HG02943 (cell line): Measurements from ENCODE around the gene ZNF467.

Source experiments
- ATAC-seq: cut with Tn5 transposase; IDR thresholded peaks from one replicate; pipeline ENCODE4 v1.9.1; 2021; ENCODE audit warnings: mild to moderate bottlenecking, low read depth, moderate library complexity; ENCODE audit not compliant: unreplicated experiment

Gene ZNF467

GRCh38 chr7:149729983-149730801 is 43.2 kb downstream of the ZNF467 start:
- no peak for ATAC-seq

GRCh38 chr7:149729586-149729982 is 43.8 kb downstream of the ZNF467 start:
- ATAC-seq: no peak

- ATAC-seq: no peak
Observed at GRCh38 chr7:149728491-149729375, 44.7 kb downstream of the ZNF467 start.

GRCh38 chr7:149727899-149728476 is 45.4 kb downstream of the ZNF467 start:
- no peak for ATAC-seq

DNA sequence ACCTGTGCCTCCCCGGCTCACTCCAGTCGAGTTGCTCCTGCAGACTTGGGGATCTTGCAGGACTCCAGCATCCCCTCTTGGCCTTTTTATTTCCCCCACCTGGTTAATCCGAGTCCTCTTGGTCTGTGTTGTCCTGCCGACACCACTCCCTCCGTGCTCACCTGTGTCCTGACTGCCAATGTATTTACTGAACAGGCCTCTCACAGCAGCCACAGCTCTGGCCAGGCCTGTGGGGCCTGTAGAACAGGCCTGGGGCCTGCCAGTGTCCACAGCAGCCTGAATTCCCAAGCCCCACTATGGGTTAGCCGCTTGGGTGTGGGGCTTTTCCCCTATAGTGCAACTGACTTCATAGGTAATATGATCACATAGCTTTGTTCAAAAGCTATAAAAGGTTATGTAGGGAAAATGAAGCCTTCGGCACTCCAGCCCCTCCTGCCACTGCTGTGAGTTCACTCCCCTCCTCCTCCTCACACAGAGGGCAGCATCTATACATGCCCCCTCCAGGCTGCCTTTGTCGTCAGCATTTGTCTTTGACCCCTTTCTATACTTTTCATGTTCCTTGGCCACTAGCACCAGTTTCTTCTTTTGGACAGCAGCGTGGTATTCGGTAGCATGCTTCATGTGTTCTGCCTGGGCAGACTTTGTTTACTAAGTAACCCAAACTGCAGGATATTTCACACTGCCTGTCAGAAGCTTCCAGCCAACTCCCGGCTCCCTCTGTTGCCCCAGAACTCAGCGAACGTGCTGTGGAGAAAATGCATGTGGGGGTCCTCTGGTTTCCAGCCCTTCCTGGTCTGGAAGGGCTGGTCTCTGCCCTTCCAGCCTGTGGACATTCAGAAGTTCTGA is 46.1 kb downstream of the ZNF467 start:
- no peak for ATAC-seq

DNA sequence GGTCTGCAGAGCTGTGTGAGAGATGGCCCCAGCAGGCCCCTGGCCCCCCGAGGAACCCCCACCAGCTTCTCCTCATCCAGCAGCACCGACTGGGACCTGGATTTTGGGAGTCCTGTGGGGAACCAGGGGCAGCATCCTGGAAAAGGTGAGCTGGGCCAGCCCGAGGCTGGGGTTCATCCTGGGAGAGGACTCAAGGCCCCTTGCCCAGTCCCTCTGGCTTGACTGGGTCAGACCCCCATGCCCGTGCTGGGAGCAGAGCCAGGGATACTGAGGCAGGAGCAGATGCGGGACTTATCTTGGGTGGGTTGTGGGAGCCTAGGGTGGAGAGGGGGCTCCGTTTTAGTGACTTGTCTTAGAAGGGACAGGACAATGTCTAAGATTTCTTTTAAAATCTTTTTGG is 47.5 kb downstream of the ZNF467 start:
- no peak for ATAC-seq

- ATAC-seq: no peak
Observed at GRCh38 chr7:149725426-149725821, 48.0 kb downstream of the ZNF467 start.

DNA sequence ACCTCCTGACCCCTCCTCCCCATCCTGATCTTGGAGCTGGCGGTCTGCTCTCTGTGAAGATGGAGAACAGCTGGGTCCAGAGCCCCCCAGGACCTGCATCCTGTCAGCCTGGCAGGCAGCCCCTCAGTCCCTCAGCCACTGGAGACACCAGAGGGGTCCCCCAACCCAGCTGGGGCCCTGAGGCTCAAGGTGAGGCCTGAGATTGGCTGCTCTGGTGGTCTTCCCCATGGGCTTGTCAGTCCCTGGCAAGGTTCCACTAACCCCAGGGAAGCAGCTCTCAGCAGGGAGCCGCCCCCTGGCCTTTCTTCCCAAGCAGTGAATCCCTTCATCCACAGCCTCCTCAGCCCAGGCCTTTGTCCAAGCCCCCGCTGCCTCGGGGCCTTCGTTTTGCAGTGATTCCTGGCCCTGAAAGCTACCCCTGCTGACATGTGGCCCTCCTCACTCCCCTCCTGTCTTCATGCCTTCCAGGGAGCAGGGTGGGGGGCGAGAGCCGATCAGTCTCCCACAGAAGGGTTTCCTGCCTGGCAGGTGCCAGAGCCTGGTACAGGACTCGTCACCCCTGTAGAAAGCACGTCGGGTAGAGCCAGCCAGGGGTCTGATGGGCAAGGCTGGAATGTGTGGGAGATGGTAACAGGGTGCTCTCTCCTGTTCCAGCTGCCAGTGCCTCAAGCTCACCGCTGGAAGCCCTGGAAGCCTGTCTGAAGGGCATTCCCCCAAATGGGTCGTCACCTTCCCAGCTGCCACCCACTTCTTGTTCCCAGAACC is 48.5 kb downstream of the ZNF467 start:
- ATAC-seq: no peak

DNA sequence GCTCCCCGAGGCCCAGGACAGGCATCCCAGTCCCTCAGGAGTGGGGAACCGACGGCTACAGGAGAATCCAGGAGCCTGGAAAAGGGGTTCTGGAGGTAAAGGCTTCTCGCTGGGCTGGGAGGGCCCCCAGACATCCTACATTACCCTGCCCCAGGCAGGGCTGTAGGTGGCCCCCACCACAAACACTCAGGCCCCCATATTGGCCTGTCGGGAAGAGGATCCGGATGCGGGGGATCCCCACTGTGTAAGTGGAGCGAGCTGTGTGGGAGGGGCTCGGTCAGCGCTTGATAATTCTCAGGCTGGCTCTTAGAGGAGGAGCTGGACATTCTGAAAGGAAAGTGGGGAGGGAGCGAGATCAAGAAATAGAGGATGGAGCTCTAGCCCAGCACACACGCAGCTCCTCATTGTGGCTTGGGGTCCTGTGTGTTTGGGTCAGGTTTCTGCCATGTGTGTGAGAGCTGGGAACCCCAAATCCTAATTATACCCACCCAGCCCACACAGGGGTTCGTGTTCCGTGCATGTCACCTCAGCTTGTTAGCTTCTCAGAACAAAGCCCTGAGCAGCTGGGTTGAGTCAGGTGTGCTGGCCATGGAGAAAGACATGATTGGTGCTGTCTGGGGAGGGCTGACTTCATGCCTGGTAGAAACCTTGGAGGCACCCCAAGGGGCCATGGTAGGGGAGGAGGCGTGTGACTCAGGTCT is 49.4 kb downstream of the ZNF467 start:
- ATAC-seq: no peak

GRCh38 chr7:149723082-149723767 is 50.2 kb downstream of the ZNF467 start:
- ATAC-seq: no peak

DNA sequence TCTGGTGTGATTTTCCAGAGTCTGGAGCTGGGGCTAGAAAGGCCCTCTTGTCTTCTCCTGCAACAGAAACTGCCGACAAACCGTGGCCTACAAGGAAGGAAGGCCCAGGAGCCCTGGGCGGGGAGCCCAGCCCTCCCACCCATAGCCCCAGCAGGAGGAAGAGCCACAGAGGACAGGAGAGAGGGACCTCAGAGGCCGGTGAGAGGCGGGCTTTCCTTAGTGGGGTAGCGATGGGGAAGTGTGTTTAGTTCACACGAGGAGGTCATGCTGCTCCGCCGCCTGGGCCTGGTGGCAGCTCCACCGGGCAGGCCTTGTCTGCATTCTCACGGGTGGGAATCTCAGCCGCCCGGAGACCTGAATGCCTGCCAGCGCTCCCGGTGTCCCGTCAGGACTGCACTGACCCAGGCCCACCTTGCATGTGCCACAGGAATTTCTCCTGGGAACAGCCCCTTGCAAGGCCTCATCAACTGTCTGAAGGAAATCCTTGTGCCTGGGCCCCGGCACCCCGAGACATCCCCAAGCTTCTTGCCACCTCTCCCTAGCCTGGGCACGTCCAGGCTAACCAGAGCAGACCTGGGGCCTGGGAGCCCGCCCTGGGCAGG is 50.9 kb downstream of the ZNF467 start:
- no peak for ATAC-seq

- ATAC-seq: no peak
Observed at GRCh38 chr7:149721084-149721601, 52.2 kb downstream of the ZNF467 start.

- no peak for ATAC-seq
Observed at GRCh38 chr7:149720372-149721083, 52.9 kb downstream of the ZNF467 start.

- ATAC-seq: no peak
Observed at GRCh38 chr7:149719912-149720335, 53.5 kb downstream of the ZNF467 start.

DNA sequence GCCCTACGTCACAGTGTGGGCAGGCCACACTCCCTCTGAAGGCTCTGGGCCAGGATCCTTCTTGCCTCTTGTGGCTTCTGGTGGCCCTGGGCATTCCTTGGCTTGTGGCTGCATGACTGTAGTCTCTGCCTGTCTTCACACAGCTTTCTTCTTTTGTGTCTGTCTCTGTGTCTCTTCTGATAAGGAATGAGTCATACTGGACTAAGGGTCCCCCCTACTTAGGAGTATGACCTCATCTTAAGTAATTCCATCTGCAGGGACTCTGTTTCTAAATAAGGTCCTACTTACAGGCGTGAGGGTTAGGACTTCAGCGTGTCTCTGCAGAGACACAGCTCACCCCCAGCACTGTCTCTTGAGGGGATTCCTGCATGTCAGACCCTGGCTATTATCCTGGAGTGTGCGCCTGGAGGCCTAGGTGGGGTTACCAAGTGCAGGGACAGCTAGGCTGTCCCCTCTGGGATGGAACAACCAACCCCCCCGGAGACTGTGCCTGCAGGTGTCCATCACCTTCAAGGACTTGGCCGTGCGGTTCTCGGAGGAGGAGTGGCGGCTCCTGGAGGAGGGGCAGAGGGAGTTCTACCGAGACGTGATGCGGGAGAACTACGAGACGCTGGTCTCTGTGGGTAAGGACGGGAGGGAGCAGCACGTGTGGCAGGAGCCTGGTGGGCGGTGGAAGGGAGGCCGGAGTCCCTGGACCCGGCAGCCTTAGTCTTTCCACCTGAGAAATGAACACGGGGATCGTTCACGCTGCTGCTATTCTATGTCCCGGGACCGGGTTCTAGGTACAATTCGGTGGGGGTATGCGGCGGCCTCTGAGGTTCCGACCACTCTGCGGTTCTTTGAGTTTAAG is 54.1 kb downstream of the ZNF467 start:
- ATAC-seq: no peak

- no peak for ATAC-seq
Observed at GRCh38 chr7:149718730-149719049, 54.7 kb downstream of the ZNF467 start.
